Spleen (tissue), 7 donors: Measurements from ENCODE around the gene MRPL55.

Source experiments
- POLR2A ChIP-seq, 3 donors: fragments of 450-650 bp; IDR thresholded peaks; one replicate each; pipeline ENCODE4 v1.5.1; 2017; ENCODE audit warnings: antibody characterized with exemption in 3 of 3, mild to moderate bottlenecking in 1 of 3
- POLR2AphosphoS5 ChIP-seq, 3 donors: sonication (generic); formaldehyde crosslinking; IDR thresholded peaks; one replicate each; pipeline ENCODE4 v1.5.1; 2017; ENCODE audit warnings: antibody characterized with exemption in 3 of 3
- TF ChIP-seq, protein P1 (sequence below), 11 experiments: fragments of 200-600 bp in 7 of 11; fragments of 450-650 bp in 4 of 11; sonication (generic) in 4 of 11; IDR thresholded peaks in 8 of 11; conservative IDR thresholded peaks in 3 of 11; 1 replicate in 7 of 11; 2 replicates in 4 of 11; pipeline versions ENCODE4 v1.4.0 to v1.8.0; 2016 to 2021; ENCODE audit warnings: antibody characterized with exemption in 11 of 11, inconsistent platforms in 4 of 11, mild to moderate bottlenecking in 1 of 11
- donor health status: DM: no; HTN: no; CAD: no; lungs with moderate emphysema.
- donor health status: DM: no; HTN: no; CAD: no.
- donor health status: DM: no; HTN: no; CAD: no.

- TF ChIP-seq POLR2AphosphoS5 (IDR thresholded peaks at IDR 0.05), result peak in 1 of 3 donors; percentile 33
- TF ChIP-seq, protein P1, sequence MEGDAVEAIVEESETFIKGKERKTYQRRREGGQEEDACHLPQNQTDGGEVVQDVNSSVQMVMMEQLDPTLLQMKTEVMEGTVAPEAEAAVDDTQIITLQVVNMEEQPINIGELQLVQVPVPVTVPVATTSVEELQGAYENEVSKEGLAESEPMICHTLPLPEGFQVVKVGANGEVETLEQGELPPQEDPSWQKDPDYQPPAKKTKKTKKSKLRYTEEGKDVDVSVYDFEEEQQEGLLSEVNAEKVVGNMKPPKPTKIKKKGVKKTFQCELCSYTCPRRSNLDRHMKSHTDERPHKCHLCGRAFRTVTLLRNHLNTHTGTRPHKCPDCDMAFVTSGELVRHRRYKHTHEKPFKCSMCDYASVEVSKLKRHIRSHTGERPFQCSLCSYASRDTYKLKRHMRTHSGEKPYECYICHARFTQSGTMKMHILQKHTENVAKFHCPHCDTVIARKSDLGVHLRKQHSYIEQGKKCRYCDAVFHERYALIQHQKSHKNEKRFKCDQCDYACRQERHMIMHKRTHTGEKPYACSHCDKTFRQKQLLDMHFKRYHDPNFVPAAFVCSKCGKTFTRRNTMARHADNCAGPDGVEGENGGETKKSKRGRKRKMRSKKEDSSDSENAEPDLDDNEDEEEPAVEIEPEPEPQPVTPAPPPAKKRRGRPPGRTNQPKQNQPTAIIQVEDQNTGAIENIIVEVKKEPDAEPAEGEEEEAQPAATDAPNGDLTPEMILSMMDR (IDR thresholded peaks at IDR 0.05 in 8 of 11, conservative IDR thresholded peaks at IDR 0.05 in 3 of 11), result no peak
- TF ChIP-seq POLR2A (IDR thresholded peaks at IDR 0.05), result no peak
Observed at GRCh38 chr1:228147151-228147693, 38.1 kb upstream of the MRPL55 start.
